Loucy (cell line): ENCODE results near the gene ALDOA.

Experiments
- CTCF ChIP-seq: fragments of 200-600 bp; sonication (generic); conservative IDR thresholded peaks from 2 replicates; pipeline ENCODE4 v1.5.1; 2014; ENCODE audit warnings: mild to moderate bottlenecking, antibody characterized with exemption, low read length
- EZH2phosphoT487 ChIP-seq: fragments of 200-600 bp; IDR thresholded peaks from 2 replicates; pipeline ENCODE4 v1.6.1; 2018; ENCODE audit warnings: antibody characterized with exemption, mild to moderate bottlenecking, moderate library complexity, borderline replicate concordance

- TF ChIP-seq CTCF, result peak; percentile 57
- TF ChIP-seq EZH2phosphoT487, result no peak
Observed at GRCh38 chr16:30063893-30064728, 1.4 kb upstream of the ALDOA start.
